Measurements from ENCODE around the gene EXOC6.
"Not testable (repeated sequence)": the region's sequence is repeated elsewhere in the genome, so short reads cannot be mapped to it uniquely, and the experiment has no call there.

The EXOC6 gene

GRCh38 chr10:92880233-92880861 is 32.0 kb downstream of the EXOC6 start:
- peak; percentile 31 for DNase-seq (ENCODE audit: low spot score)

DNA sequence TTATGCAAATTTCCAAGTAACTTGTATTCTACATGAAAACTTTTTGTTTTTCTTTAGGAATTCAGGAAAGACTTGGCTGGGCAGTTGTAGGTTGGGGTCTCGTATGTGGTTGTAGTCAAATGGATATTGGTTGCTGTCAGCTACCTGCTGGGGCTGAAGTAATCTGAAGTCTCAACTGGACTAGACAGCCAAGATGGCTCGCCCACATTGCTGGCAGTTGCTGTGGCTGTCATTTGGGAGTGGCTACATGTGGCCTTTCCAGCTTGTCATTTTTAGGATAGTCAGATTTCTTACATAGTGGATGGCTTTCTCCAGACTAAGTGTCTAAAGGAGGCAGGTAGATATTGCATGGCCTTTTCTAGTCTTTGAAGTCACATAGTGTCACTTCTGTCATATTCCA is 32.6 kb downstream of the EXOC6 start:
- no peak for DNase-seq (ENCODE audit: low spot score)

DNA sequence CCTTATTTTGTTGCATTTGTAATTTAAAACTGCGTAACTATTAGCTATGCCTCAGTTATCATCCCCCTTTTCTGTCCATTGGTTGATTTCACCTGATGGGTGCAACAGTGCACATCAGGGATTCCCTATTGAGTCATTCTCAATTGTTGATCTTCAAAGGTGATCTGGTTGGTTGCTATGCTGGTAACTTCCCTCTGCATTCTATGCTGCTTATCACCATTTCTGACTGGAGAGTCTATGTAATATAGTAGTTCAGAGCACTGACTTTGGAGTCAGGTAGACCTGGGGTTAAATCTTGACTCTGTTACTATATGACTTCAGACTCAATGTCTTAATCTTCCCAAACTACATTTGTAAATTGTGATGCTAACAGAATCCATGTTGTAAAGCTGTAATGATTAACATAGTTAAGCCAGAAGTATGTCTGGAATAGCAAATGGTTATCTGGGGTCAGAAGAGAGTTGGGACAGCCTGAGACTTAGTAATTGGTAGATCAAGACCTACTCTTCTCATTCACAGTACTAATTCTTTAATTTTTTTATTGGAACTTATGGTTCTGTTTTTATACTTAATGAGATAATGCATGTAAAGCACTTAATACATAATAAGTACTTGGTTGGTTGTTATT is 38.1 kb downstream of the EXOC6 start:
- peak; percentile 4 for DNase-seq (ENCODE audit: low spot score)

- DNase-seq (ENCODE audit: low spot score) = no peak
Measured at GRCh38 chr10:92890471-92890870, 42.2 kb downstream of the EXOC6 start.

DNA sequence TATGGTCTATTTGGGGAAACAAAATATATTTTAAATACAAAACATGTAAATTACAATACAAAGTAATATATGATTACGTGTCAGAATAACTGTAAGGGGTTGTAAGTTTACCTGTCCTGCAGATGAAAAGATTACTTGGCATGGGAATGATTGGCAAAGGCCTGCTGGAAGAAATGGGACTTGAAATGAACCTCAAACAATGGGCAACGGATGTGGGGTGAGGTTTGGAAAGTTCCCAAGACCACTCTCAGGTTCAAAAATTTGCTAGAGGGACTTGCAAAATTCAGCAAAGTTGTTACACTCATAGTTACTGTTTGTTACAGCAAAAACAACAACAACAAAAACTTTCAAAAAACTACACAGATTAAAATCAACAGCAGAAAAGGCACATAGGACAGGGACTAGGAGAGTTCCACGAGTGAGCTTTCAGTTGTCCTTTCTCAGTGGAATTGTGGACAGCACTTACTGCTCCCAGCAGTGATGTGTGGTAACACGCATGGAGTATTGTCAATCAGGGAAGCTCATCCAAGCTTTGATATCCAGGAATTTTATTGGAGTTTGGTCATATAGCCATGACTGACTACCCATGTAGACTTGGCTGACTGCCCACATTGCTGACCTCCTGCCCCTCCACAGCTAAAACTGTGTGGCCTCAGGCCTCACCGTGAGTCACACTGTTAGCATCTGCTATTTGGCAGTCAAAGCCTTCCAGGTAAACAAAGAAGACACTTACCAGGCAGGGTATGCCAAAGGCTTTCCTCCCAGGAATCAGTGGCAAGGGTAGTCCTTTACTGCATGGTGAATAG is 43.8 kb downstream of the EXOC6 start:
- DNase-seq (ENCODE audit: low spot score) = peak; percentile 64

DNA sequence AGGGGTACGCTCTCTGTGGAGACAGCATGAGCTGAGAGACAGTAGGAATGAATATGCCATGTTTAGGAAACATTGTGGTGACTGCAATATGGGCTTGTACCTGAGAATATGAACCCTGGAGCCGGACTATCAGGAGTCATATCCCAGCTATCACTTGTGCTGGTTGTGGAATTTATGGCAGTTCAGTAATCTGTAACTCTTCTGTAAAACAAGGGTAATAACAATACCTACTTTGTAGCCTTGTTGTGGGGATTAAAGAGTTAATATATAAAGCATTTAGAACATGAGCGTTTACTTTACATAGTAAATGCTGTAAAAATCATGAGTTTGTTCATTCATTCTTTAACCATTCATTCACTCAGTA is 44.4 kb downstream of the EXOC6 start:
- no peak for DNase-seq (ENCODE audit: low spot score)

DNA sequence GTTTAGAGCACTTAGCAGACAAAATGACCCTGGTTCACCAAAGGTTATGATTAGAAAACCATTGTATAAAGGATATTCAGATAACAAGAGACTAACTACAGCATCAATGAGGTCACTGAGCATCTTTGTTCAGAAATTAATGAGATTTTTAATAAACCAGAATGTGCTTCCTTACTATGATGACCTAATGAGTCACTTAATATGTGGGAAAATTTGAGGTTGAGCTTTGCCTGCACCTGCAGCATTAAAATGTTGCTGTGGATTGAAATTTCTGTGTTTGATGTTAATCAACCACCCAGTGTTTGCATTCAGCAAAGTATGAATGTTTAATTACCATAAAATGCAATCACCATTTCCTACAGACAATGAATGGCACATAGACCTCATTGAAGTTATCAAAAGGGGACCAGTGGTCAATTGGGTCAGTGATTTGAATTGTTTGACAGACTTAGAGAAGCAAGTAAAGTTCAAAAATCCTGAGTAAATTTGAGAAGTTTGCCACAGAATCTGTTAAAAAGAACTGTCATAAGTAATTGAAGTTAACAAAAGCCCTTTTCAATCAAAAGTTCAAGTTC is 45.8 kb downstream of the EXOC6 start:
- DNase-seq (ENCODE audit: low spot score) = no peak

DNA sequence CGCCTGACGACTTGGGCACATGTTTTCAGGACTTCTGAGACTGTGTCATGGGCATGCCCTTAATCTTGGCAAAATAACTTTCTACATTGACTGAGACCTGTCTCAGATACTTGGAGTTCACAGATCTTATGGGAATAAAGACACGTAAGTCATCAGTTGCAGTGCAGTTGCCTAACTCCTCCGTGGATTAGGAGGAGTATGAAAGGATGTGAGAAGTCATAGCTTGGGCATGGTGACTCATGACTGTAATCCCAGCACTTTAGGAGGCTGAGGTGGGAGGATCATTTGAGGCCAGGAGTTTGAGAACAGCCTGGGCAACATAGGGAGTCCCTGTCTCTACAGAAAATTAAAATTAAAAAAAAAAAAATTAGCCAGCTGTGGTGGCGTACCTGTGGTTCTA is 49.6 kb downstream of the EXOC6 start:
- no peak for DNase-seq (ENCODE audit: low spot score)

DNA sequence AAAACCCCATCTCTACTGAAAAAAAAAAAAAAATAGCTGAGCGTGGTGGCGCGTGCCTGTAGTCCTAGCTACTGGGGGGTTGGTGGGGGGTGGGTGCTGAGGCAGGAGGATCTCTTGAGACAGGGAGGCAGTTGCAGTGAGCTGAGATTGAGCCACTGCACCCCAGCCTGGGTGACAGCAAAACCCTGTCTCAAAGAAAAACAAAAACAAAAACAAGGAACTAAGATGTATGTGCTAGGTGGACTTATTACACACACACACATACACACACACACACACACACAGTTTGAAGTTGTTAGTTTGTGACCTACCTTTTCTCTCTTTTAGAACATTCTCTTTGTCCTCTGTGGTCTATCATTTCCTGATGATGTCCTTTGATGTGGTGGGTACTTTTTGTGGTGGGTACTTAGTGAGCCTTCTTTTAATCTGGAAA is 53.5 kb downstream of the EXOC6 start:
- DNase-seq (ENCODE audit: low spot score) = no peak

DNA sequence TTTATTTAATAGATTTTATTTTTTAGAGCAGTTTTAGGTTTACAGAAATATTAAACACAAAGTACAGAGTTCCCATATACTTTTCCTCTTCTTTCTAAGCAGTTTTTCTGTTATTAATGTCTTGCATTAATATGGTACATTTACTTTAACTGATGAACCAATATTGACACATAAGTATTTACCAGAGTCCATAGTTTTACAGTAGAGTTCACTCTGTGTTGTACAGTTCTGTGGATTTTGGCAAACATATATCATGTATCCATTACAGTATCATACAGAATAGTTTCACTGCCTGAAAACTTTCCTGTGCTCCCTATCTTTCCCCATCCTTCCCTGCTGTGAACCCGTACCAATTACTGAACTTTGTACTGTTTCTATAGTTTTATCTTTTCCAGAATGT is 55.3 kb downstream of the EXOC6 start:
- DNase-seq (ENCODE audit: low spot score) = no peak

DNA sequence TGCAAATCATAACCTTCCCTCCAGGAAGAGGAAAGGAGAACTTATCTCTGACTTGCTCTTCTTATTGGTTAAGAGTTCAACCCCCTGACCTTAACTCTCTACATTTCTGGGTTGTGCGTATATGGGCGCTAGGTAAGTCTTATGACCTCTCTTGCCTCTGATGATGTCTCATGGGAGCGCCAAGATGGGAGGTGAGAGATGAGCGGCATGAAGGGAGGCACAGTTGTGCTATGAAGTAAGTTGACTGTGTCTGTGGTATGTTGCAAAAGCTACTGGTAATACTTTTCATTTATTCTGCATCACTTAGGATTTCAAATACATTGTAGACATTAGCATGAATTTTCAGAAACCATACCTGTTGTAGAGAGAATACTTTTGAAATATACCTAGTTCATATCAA is 59.0 kb downstream of the EXOC6 start:
- DNase-seq (ENCODE audit: low spot score) = no peak

DNA sequence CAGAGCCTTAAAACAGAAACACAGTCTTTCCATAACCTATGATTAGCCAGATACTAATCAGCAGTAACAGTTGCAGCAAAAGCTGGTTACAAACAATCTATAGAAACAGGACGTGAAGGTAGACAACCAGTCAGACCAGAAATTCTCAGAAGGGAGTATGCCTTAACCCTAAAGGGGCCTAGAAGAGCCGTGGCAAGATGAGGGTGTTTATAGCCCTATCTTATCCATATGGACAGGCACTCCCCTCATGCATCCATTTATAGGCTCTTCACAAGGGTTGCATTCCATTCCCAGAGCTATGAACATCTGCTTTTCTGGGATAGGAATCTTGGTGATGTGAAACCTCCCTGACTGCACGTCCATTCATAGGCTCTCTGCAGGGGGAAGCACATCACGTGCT is 64.3 kb downstream of the EXOC6 start:
- not testable (repeated sequence) for DNase-seq (ENCODE audit: low spot score)

- no peak for DNase-seq (ENCODE audit: low spot score)
Measured at GRCh38 chr10:92913973-92914372, 65.7 kb downstream of the EXOC6 start.

- peak; percentile 42 for DNase-seq (ENCODE audit: low spot score)
Measured at GRCh38 chr10:92914478-92915325, 66.4 kb downstream of the EXOC6 start.

- DNase-seq (ENCODE audit: low spot score) = no peak
Measured at GRCh38 chr10:92915892-92916291, 67.6 kb downstream of the EXOC6 start.

DNA sequence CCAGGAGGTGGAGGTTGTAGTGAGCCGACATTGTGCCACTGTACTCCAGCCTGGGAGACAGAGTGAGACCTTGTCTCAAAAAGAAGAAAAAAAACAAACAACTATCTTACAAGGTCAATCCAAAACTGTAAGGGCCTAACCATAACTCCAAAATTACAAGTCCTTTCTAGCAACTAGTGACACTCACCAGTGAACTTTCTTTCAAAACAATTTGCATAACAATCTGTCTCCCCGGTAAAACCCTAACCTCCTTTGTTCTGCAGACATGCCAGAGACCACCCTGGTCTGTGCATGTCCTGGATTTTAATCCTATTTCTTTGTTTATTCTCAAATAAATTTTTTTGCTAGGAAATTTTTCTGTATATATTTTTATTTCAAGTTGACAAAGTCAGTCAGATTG is 68.1 kb downstream of the EXOC6 start:
- DNase-seq (ENCODE audit: low spot score) = no peak

- no peak for DNase-seq (ENCODE audit: low spot score)
Measured at GRCh38 chr10:92918603-92919002, 70.3 kb downstream of the EXOC6 start.

DNA sequence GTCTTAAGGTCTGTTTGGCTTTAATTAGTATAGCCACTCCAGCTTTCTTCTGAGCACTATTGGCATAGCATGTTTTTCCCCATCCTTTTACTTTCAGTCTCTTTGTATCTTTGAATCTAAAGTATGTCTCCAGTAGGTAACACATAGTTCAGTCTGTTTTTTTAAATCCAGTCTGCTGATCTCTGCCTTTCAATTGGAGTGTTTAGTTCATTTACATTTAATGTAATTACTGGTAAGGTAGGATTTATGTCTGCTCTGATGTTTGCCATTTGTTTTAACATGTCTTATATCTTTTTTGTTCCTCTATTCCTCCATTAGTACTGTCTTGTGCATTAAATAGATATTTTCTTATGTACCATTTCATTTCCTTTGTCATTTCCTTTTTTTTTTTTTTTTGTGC is 72.5 kb downstream of the EXOC6 start:
- DNase-seq (ENCODE audit: low spot score) = no peak

DNA sequence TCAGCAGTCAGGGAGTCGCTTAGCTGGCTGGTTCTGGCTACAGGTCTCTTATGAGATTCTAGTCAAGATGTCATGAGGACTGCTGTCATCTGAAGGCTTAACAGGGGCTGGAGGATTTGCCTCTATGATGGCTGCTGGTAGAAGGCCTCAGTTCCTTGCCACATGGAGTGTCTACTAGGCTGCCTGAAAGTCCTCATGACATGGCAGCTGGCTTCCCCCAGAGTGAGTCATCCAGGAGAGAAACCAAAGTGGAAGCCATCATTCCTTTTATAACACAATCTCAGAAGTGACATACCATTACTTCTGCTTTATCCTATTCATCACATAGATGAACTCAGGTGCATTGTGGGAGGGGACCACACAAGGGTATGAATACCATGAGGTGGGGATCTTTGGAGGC is 75.1 kb downstream of the EXOC6 start:
- no peak for DNase-seq (ENCODE audit: low spot score)

GRCh38 chr10:92929896-92930295 is 81.6 kb downstream of the EXOC6 start:
- no peak for DNase-seq (ENCODE audit: low spot score)

GRCh38 chr10:92931597-92931996 is 83.3 kb downstream of the EXOC6 start:
- no peak for DNase-seq (ENCODE audit: low spot score)

DNA sequence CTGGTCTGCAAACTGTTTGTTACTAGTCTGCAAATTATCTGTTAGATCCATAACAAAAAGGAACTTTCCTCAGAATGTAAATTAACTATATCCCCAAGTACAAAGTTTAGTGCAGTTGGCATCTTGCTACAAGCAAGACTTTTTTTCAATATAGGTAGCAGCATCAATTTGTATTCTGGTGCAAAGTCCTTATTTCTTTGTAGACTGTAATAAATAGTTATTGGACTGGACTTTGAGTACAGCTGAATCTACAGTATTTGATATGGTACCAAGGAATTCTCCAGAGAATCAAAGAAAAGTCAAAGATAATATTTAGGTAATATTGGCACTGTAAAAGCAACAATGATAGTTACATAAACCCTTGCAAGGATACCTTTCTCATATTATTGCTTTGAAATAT is 89.6 kb downstream of the EXOC6 start:
- DNase-seq (ENCODE audit: low spot score) = no peak

Data from AG08396 (cell line).